GM23338 (cell line): ENCODE data around the gene SLC9A9. TPM values are rescaled to one million over a fixed set of nuclear protein-coding genes. Genes with fewer than 3 reads are reported as not detected.

Source experiments
- ATAC-seq: fragments of 200-7000 bp; cut with Tn5 transposase; 3 replicates; pipeline ENCODE4 v1.9.1; 2020
- DNase-seq: peaks from one replicate; pipeline ENCODE4 v3.0.0-alpha.2; 2015; ENCODE audit warnings: low spot score
- H2AFZ ChIP-seq: fragments of 200-600 bp; sonication (generic); 2 replicates; pipeline ENCODE4 v1.8.0; 2016; ENCODE audit warnings: antibody characterized with exemption, mild to moderate bottlenecking, moderate library complexity
- H3F3A ChIP-seq: fragments of 200-600 bp; sonication (generic); replicated peaks from 2 replicates; pipeline ENCODE4 v1.8.0; 2017; ENCODE audit warnings: antibody characterized with exemption, mixed run types, low read depth
- H3K27ac ChIP-seq: fragments of 200-600 bp; sonication (generic); 2 replicates; pipeline ENCODE4 v1.6.1; 2016; ENCODE audit warnings: low read depth
- H3K27me3 ChIP-seq: fragments of 200-600 bp; sonication (generic); 2 replicates; pipeline ENCODE4 v1.8.0; 2016; ENCODE audit warnings: mild to moderate bottlenecking, mixed run types, moderate library complexity; ENCODE audit not compliant: insufficient read depth
- H3K36me3 ChIP-seq: fragments of 200-600 bp; sonication (generic); 2 replicates; pipeline ENCODE4 v1.8.0; 2016; ENCODE audit warnings: mild to moderate bottlenecking; ENCODE audit not compliant: insufficient read depth
- H3K4me1 ChIP-seq: fragments of 200-600 bp; sonication (generic); 2 replicates; pipeline ENCODE4 v1.8.0; 2016; ENCODE audit warnings: mild to moderate bottlenecking, moderate library complexity; ENCODE audit not compliant: insufficient read depth
- H3K4me2 ChIP-seq: fragments of 200-600 bp; sonication (generic); 2 replicates; pipeline ENCODE4 v1.7.1; 2017; ENCODE audit warnings: mixed run types
- H3K4me3 ChIP-seq: fragments of 200-600 bp; sonication (generic); 2 replicates; pipeline ENCODE4 v1.6.1; 2016; ENCODE audit warnings: mixed run types
- H3K79me2 ChIP-seq: fragments of 200-600 bp; sonication (generic); replicated peaks from 2 replicates; pipeline ENCODE4 v1.8.0; 2017; ENCODE audit warnings: mild to moderate bottlenecking; ENCODE audit not compliant: insufficient read depth
- H3K9me2 ChIP-seq: fragments of 200-600 bp; sonication (generic); 2 replicates; pipeline ENCODE4 v1.8.0; 2017; ENCODE audit not compliant: insufficient read depth
- H4K20me1 ChIP-seq: fragments of 200-600 bp; sonication (generic); replicated peaks from 2 replicates; pipeline ENCODE4 v1.8.0; 2017; ENCODE audit warnings: mild to moderate bottlenecking; ENCODE audit not compliant: insufficient read depth
- H3K27ac Mint-ChIP-seq: 2 replicates; pipeline ENCODE4 v1.8.0; 2020; ENCODE audit warnings: inconsistent platforms, mild to moderate bottlenecking, moderate library complexity, mixed read lengths
- H3K27me3 Mint-ChIP-seq: 3 replicates; pipeline ENCODE4 v1.8.0; 2022; ENCODE audit warnings: low read depth, mild to moderate bottlenecking, moderate library complexity, mixed read lengths, inconsistent platforms; ENCODE audit not compliant: insufficient read depth, poor library complexity
- H3K36me3 Mint-ChIP-seq: 3 replicates; pipeline ENCODE4 v1.8.0; 2021; ENCODE audit warnings: low read depth, mild to moderate bottlenecking, inconsistent platforms, moderate library complexity, mixed read lengths
- H3K4me1 Mint-ChIP-seq: 3 replicates; pipeline ENCODE4 v1.8.0; 2020; ENCODE audit warnings: mild to moderate bottlenecking, inconsistent platforms, mixed read lengths
- H3K4me3 Mint-ChIP-seq: 3 replicates; pipeline ENCODE4 v1.8.0; 2021; ENCODE audit warnings: moderate library complexity, mild to moderate bottlenecking, inconsistent platforms, mixed read lengths
- H3K9me3 Mint-ChIP-seq: 3 replicates; pipeline ENCODE4 v1.8.0; 2020; ENCODE audit warnings: moderate library complexity, mild to moderate bottlenecking, inconsistent platforms, mixed read lengths
- CREB1 ChIP-seq: fragments of 250-450 bp; sonication (Bioruptor Pico); IDR thresholded peaks from 2 replicates; pipeline ENCODE4 v1.5.0; 2020; ENCODE audit warnings: low read depth, mild to moderate bottlenecking, moderate library complexity
- CTCF ChIP-seq, 2 experiments: fragments of 200-600 bp in 1 of 2; sonication (generic) in 1 of 2; conservative IDR thresholded peaks; 2 replicates each; pipeline versions ENCODE4 v1.5.1 to v1.6.1; 2016 to 2017; ENCODE audit warnings: antibody characterized with exemption in 2 of 2, low read depth in 2 of 2, mild to moderate bottlenecking in 2 of 2, moderate library complexity in 1 of 2
- EZH2 ChIP-seq: fragments of 200-600 bp; sonication (generic); IDR thresholded peaks from one replicate; pipeline ENCODE4 v1.8.0; 2017; ENCODE audit warnings: antibody characterized with exemption, mild to moderate bottlenecking, low read depth; ENCODE audit not compliant: unreplicated experiment
- JUNB ChIP-seq: IDR thresholded peaks from one replicate; pipeline ENCODE4 v1.6.1; 2016; ENCODE audit warnings: antibody characterized with exemption; ENCODE audit not compliant: unreplicated experiment
- NANOG ChIP-seq: IDR thresholded peaks from 2 replicates; pipeline ENCODE4 v1.6.1; 2016; ENCODE audit warnings: antibody characterized with exemption, borderline replicate concordance
- POLR2AphosphoS5 ChIP-seq: IDR thresholded peaks from 2 replicates; pipeline ENCODE4 v1.6.1; 2016; ENCODE audit warnings: antibody characterized with exemption, low read depth
- REST ChIP-seq: IDR thresholded peaks from one replicate; pipeline ENCODE4 v1.6.1; 2018; ENCODE audit warnings: antibody characterized with exemption; ENCODE audit not compliant: unreplicated experiment
- STAT1 ChIP-seq: IDR thresholded peaks from one replicate; pipeline ENCODE4 v1.6.1; 2016; ENCODE audit warnings: antibody characterized with exemption; ENCODE audit not compliant: unreplicated experiment
- ZNF114 ChIP-seq: fragments of 250-450 bp; sonication (Bioruptor Pico); IDR thresholded peaks from 2 replicates; pipeline ENCODE4 v1.5.0; 2020; ENCODE audit warnings: mild to moderate bottlenecking, moderate library complexity
- ZNF331 ChIP-seq: fragments of 250-450 bp; sonication (Bioruptor Pico); IDR thresholded peaks from 2 replicates; pipeline ENCODE4 v1.5.0; 2020; ENCODE audit warnings: low read depth, mild to moderate bottlenecking, moderate library complexity
- polyA plus RNA-seq: library from polyadenylated mRNA; unstranded; fragments of >200 nt; fragmentation: Nextera tagmentation; extraction: Ambion mirVana; gene quantifications from 2 replicates; pipeline ENCODE4 v1.2.1, GENCODE V29; 2016
- total RNA-seq: library from RNA; depleted of rRNA; stranded (reverse); fragments of >200 nt; shearing (Covaris generic); gene quantifications from 2 replicates; pipeline ENCODE4 v1.2.3, GENCODE V29; 2014
- TF ChIP-seq, protein P1 (sequence below): IDR thresholded peaks from 2 replicates; pipeline ENCODE4 v1.6.1; 2016; ENCODE audit warnings: antibody characterized with exemption

The SLC9A9 gene
- total and polyA plus RNA-seq, 2 experiments from 2014 or later, result 1.3 to 1.6 TPM

- TF ChIP-seq JUNB, result no peak
- TF ChIP-seq NANOG, result no peak
- TF ChIP-seq CTCF (conservative IDR thresholded peaks at IDR 0.05; ENCODE audit: low read depth in 2 of 2), result no peak
- TF ChIP-seq, protein P1, sequence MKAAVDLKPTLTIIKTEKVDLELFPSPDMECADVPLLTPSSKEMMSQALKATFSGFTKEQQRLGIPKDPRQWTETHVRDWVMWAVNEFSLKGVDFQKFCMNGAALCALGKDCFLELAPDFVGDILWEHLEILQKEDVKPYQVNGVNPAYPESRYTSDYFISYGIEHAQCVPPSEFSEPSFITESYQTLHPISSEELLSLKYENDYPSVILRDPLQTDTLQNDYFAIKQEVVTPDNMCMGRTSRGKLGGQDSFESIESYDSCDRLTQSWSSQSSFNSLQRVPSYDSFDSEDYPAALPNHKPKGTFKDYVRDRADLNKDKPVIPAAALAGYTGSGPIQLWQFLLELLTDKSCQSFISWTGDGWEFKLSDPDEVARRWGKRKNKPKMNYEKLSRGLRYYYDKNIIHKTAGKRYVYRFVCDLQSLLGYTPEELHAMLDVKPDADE, result no peak
- TF ChIP-seq REST, result no peak
- no peak for TF ChIP-seq ZNF331 (CRISPR knock-in tag)
- TF ChIP-seq CREB1 (CRISPR knock-in tag), result no peak
- TF ChIP-seq POLR2AphosphoS5, result no peak
- TF ChIP-seq EZH2, result no peak
- TF ChIP-seq STAT1, result no peak
- no peak for TF ChIP-seq ZNF114 (CRISPR knock-in tag)
- Histone ChIP-seq H3K79me2 (no peaks in the 10 kb centered on the region), H3K4me1 (peaks cover 13% of the 10 kb centered on the region; the same call in 1 of the 2 replicates), H3F3A (no peaks in the 10 kb centered on the region), H4K20me1 (no peaks in the 10 kb centered on the region), H3K27me3 (no peaks in the 10 kb centered on the region), H2AFZ (no peak overlapping the region), H3K36me3 (no peaks in the 10 kb centered on the region), H3K4me2 (no peak overlapping the region), H3K4me3 (no peak overlapping the region), H3K9me2 (no peaks in the 10 kb centered on the region), H3K27ac (no peak overlapping the region)
- Mint-ChIP-seq H3K4me3 (no peak overlapping the region), H3K27me3 (peaks cover 2% of the 10 kb centered on the region), H3K9me3 (no peaks in the 10 kb centered on the region; the same call in 2 of the 3 replicates), H3K36me3 (no peaks in the 10 kb centered on the region), H3K4me1 (peaks cover 17% of the 10 kb centered on the region), H3K27ac (no peak overlapping the region)
- ATAC-seq (no peak), DNase-seq (no peak)
These were observed 514.0 kb downstream of the SLC9A9 start for GRCh38 chr3:143334231-143334630.
